ENCODE results near the gene GLUL.

Gene GLUL

DNA sequence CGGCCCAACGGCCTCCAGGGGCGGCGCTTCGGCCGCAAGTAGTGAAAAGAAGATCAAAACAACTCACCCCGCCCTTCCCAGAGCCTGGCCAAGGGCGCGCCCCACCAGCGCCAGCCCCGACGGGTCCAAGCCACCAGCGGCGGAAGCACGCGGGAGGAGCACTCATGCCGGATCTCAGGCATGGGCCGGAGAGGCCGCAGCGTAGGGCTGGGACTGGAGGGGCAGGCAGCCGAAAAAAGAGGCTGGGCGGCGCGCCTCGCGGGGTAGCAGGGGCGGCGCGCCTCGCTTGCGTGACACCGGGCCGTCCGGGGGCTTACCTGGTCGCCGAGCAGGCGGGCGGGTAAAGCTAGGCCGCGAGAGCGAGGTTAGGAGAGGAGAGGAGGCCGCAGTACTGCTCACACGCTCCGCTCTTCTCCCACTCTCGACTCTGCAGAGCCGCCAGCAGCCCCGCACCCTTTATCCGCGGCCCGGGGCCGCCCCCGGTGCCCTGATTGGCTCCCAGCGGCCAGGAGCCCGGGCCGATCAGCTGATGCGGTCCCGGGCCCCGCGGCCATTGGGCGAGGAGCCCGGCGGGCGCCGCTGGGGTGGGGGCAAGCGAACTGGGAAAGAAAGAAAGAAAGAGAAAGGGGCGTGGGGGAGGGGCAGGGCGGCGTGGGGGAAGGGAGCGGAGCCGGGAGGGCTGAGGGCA, at the start of gene GLUL:
Gene GLUL (minus strand): TSS at position 429 of the 688 bp plus-strand sequence. CDS start 3,053 bp downstream, outside the sequence.
- peak; percentile 55 for DNase-seq

- no peak for DNase-seq
Measured at GRCh38 chr1:182438326-182438725, 46.7 kb upstream of the GLUL start.

GRCh38 chr1:182433580-182433979, 42.0 kb upstream of the GLUL start:
- DNase-seq = no peak

- no peak for DNase-seq
Measured at GRCh38 chr1:182431278-182431677, 39.7 kb upstream of the GLUL start.

DNA sequence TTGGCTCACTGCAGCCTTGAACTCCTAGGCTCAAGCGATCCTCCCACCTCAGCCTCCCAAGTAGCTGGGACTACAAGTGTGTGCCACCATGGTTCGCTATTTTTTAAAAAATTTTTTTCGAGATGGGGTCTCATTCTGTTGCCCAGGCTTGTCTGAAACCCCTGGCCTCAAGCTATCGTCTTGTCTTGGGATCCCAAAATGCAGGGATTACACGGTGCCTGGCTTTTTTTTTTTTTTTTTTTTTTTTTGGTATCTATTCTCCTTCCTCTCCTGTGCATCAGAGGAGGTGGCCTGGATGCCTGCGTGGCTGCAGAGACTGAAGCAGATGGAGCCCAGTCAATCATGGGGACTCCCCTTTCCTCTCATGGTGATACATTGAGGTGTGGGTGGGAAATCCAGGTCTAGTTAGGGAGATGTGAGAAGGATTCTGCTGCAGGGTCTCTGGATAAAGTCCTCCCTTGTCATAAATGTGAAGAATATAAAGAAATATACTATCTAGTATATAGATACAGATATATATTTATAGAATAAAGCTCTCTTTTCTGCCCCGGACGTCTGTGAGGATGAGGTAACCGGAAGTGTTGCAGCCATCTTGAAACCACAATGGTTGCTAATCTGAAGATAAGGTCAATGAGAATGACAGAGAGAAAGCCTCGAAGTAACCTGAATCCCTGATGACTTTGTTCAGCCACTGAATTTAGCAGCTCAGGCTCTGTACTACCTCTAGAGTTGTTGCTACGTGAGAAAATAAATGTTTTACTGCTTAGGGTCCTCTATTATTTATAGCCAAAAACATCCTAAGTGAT, 38.9 kb upstream of the GLUL start:
- peak; percentile 9 for DNase-seq

- DNase-seq = no peak
Measured at GRCh38 chr1:182428043-182428442, 36.5 kb upstream of the GLUL start.

DNA sequence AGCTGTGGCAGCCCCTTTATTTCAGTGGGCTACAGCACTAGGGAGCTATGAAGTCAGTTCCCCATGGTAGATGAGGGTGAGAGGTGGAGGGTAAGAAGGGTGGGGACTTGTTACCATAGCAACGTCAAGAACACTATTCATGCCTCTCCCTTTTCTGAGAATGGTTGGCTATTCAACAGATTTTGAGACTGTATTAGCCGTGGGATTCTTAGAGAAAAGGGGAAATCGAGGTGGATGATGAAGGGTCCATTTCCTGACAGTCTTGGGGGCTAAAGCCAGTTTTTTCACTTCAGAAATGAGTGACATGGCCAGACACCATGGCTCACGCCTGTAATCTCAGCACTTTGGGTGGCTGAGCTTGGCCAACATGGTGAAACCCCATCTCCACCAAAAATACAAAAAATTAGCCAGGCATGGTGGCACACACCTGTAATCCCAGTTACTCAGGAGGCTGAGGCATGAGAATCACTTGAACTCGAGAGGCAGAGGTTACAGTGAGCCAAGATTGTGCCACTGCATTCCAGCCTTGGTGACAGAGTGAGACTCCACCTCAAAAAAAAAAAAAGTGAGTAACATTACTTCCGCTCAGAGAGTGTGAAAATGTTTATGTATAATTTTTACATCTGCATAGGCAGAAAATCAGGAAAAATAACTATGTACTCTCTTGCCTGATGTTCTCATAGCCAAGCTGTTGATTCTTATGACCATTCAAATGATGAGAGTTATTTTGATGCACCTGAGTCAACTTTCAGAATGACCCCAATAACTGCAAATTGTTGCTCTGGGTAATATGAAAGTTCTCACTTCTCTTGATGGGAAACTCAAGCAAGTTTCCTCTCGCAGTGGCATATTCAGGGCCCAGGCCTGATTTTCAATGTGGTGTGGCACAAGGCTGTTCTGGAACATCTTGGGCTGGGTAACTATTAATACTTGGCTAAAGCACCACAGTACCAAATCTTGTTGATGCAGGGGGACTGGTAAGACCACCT, 35.1 kb upstream of the GLUL start:
- no peak for DNase-seq

DNA sequence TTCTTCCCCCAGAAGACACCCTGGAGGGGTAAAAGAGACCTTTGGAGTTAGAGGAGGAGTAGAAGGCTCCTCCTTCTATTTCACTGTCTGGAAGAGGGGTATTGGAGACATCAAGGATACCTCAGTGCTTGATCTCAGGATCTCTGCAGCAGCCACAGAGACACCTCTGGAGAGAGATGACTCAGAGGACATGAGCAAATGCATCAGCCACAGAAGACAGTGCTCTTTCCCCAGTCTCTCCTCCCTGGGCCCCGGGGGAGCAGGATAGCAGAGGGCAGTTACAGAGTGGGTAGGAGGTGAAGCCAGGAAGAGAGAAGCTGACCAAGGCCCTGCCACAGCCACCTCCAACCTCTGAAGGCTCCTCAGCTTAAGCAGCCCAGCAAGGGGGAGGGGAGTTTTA, 24.2 kb upstream of the GLUL start:
- no peak for DNase-seq

- DNase-seq = no peak
Measured at GRCh38 chr1:182413969-182414368, 22.4 kb upstream of the GLUL start.

- DNase-seq = no peak
Measured at GRCh38 chr1:182413486-182413885, 21.9 kb upstream of the GLUL start.

DNA sequence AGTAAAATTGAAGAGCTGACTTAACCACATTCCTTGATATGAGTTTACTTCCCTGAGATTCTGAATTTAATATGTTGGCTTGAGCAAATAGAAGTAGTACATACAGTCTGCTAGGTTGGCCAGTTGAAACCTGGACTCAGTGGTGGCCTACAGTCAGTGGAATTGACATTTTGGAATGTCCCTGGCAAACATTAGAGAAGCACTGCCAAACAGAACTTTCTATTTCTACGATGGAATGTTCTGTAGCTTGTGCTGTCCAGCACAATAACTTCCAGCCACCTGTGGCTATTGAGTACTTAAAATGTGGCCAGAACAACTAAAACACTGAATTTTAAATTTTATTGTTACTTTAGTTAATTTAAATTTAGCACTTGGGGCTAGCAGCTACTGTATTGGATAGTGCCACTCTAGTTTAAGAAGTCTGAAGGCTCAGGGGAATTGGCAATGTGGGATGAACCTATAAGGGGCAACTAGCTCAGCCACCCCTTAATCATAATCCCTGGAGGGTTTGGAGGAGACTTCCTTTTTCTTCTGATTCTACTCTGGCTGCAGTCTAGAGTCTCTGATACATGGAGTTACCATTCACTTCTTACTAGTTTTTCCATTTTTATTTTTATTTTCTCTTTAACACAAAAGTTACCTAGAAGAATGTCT, 19.2 kb upstream of the GLUL start:
- DNase-seq = no peak

GRCh38 chr1:182410138-182410537, 18.5 kb upstream of the GLUL start:
- no peak for DNase-seq

- no peak for DNase-seq
Measured at GRCh38 chr1:182408435-182409075, 17.0 kb upstream of the GLUL start.

DNA sequence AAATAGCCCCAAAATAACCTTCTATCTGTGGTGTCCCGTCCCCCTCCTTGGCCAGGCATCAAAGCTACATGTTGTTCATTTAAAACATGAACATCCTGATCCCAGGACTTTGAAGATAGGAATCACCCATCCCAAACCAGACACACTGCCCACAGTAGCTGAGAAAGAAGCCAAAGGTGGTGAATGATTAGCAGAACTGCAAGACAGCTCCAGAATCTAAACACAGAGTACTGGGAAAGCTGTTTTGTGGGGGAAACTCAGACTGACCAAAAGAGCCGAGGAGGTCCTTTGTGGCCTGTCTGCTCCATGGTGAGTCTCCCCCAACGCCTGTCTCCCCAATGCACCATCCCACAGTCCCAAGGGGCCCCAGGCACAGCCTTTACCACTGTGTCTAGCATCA, 16.1 kb upstream of the GLUL start:
- DNase-seq = no peak

GRCh38 chr1:182406012-182406411, 14.4 kb upstream of the GLUL start:
- no peak for DNase-seq

- DNase-seq = no peak
Measured at GRCh38 chr1:182405578-182405977, 14.0 kb upstream of the GLUL start.

- no peak for DNase-seq
Measured at GRCh38 chr1:182404781-182405180, 13.2 kb upstream of the GLUL start.

DNA sequence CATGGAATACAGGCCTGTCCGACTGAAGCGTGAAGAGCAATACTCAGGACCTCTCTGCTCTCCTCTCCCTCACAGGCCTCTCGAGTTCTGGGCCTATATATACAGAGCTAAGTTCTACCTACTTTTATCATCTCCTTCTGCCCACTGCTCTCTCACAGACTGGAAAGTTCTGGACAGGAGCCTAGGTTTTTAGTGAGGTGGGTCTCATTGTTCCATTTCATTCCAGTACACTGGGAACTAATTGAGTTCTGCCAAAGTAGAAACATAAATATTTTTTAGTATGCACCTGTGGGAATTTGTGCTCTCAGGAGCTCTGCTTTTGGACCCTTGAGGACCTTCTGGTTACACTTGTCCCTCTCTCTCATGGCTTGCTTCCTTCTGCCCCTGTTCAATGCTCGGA, 9.0 kb upstream of the GLUL start, which contains the start of gene TEDDM1:
Gene TEDDM1 (minus strand): TSS at position 101 of the 400 bp plus-strand sequence. CDS start 182 bp downstream, outside the sequence.
- no peak for DNase-seq

DNA sequence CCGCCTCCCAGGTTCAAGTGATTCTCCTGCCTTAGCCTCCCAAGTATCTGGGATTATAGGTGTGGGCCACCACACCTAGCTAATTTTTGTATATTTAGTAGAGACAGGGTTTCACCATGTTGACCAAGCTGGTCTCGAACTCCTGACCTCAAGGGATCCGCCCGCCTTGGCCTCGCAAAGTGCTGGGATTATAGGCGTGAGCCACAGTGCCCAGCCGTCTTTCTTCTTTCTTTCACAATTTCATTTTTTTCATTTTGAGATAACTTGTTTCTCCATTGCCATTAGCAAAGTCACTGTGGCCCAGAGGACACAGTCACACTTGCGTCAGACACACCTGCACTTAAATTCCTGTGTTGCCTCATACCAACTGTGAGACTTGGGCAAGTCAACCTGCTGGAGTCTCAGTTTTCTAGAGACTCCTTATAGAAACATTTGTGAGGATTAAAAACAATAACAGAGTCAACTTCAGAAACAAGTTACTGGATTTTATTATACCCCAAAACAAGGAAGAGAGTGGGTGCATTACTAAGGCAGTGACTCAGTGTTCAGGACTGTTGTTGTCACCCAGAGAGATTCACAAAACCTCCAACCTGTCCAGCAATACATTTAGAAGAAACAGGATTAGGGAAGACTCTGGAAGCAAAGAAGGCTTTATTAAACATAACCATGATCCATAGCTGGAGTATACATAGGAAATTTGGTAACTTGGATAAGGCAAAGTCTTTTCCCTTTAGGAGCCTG, 6.2 kb upstream of the GLUL start:
- no peak for DNase-seq

DNA sequence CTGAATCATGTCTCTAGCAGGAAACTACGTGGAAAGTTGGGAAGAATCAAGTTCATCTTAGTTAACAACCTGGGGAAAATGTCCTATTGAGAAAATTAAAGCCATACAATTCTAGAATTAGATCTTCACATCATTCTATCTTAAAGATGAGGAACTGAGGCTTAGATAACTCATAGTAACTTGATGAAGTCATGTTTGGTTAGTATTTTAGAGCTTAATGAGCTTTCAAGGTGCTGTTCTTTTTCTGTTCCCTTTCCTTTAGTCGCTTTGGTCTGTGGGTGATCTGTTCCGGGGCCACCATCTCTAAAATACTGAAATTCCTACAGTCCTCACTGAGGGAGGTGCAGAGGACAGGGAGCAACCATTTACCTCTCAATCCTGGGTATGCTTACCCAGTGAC, 4.3 kb upstream of the GLUL start:
- DNase-seq = no peak

All from activated effector memory CD4-positive, alpha-beta T cell treated with Interleukin-2 at 50 U/mL for 16 hours (primary cell).